Spinal cord (tissue), 10 donors: ENCODE data around the gene INSRR. TPM values are rescaled to one million over a fixed set of nuclear protein-coding genes. Genes with fewer than 3 reads are reported as not detected.

Source experiments
- DNase-seq, 6 donors: peaks; one replicate each; pipeline versions ENCODE4 v3.0.0 to v3.0.0-alpha.2; 2013 to 2015; ENCODE audit warnings: low spot score in 6 of 6, low read depth in 4 of 6
- H3K27ac ChIP-seq: one replicate; pipeline ENCODE4 v1.5.1; 2013; ENCODE audit warnings: low read depth, low read length, control low read depth
- H3K27me3 ChIP-seq: one replicate; pipeline ENCODE4 v1.6.1; 2013; ENCODE audit warnings: low read length; ENCODE audit not compliant: control insufficient read depth, insufficient read depth
- H3K36me3 ChIP-seq: one replicate; pipeline ENCODE4 v1.6.1; 2013; ENCODE audit warnings: low read length; ENCODE audit not compliant: control insufficient read depth, insufficient read depth
- H3K4me1 ChIP-seq: one replicate; pipeline ENCODE4 v1.6.1; 2013; ENCODE audit warnings: low read length; ENCODE audit not compliant: control insufficient read depth, insufficient read depth
- H3K4me3 ChIP-seq: one replicate; pipeline ENCODE4 v1.5.1; 2013; ENCODE audit warnings: low read depth, low read length, control low read depth
- H3K9me3 ChIP-seq: one replicate; pipeline ENCODE4 v1.6.1; 2013; ENCODE audit warnings: low read length; ENCODE audit not compliant: control insufficient read depth, insufficient read depth
- WGBS: methylation state at CpG from one replicate; pipeline ENCODE4 v1.1.5; 2013; ENCODE audit warnings: missing lambda C conversion rate; ENCODE audit not compliant: insufficient coverage; 5-methylcytosine and 5-hydroxymethylcytosine counted together
- polyA plus RNA-seq, 2 donors: library from polyadenylated mRNA; unstranded; fragments of 120-200 nt; gene quantifications; one replicate each; pipeline ENCODE4 v1.2.1, GENCODE V29; 2013; ENCODE audit not compliant: insufficient read length in 2 of 2
- total RNA-seq, 2 donors: library from RNA; depleted of rRNA in 1 of 2; stranded (reverse); fragments of 120-200 nt in 1 of 2; fragments of >200 nt in 1 of 2; gene quantifications; one replicate each; pipeline versions ENCODE4 v1.2.3 to v1.2.4, GENCODE V29; 2013 to 2014
- donor health status: healthy.

INSRR gene
- total and polyA plus RNA-seq, 4 donors: 0.40 to 5.2 (median 2.0) TPM

GRCh38 chr1:156856282-156856785 lies 2.6 kb downstream of the INSRR start:
- WGBS: 76% methylated on average over 3 of the region's 3 CpGs
- no peaks in the 10 kb centered on the region for H3K36me3 ChIP-seq
- no peak overlapping the region for H3K27ac ChIP-seq
- H3K27me3 ChIP-seq: peaks cover 54% of the 10 kb centered on the region
- peaks cover 40% of the 10 kb centered on the region for H3K4me1 ChIP-seq
- no peaks in the 10 kb centered on the region for H3K9me3 ChIP-seq
- no peak overlapping the region for H3K4me3 ChIP-seq
- no peak for DNase-seq

GRCh38 chr1:156854634-156855033 lies 4.3 kb downstream of the INSRR start:
- WGBS: 54% methylated on average over 3 of the region's 3 CpGs
- Histone ChIP-seq H3K9me3 (no peaks in the 10 kb centered on the region), H3K36me3 (no peaks in the 10 kb centered on the region), H3K4me3 (no peak overlapping the region), H3K27me3 (peaks cover 42% of the 10 kb centered on the region), H3K27ac (no peak overlapping the region), H3K4me1 (peaks cover 25% of the 10 kb centered on the region)
- no peak for DNase-seq

GRCh38 chr1:156853761-156854160 lies 5.2 kb downstream of the INSRR start:
- no peak overlapping the region for H3K4me3 ChIP-seq
- peaks cover 21% of the 10 kb centered on the region for H3K4me1 ChIP-seq
- DNase-seq: no peak
- H3K27me3 ChIP-seq: peaks cover 42% of the 10 kb centered on the region
- H3K9me3 ChIP-seq: no peaks in the 10 kb centered on the region
- no peaks in the 10 kb centered on the region for H3K36me3 ChIP-seq
- whole genome bisulfite sequencing: 92% methylated on average over 19 of the region's 19 CpGs
- H3K27ac ChIP-seq: no peak overlapping the region

- DNase-seq: peak in 2 of 6 donors; percentile 48 to 66
- WGBS: 39% methylated on average over 7 of the region's 9 CpGs
- no peaks in the 10 kb centered on the region for H3K36me3 ChIP-seq
- peaks cover 20% of the 10 kb centered on the region for H3K4me1 ChIP-seq
- no peaks in the 10 kb centered on the region for H3K9me3 ChIP-seq
- peaks cover 41% of the 10 kb centered on the region for H3K27me3 ChIP-seq
- H3K27ac ChIP-seq: no peak overlapping the region
- no peak overlapping the region for H3K4me3 ChIP-seq
These were observed 6.5 kb downstream of the INSRR start for GRCh38 chr1:156852418-156852874.

- no peaks in the 10 kb centered on the region for H3K36me3 ChIP-seq
- no peak overlapping the region for H3K27ac ChIP-seq
- H3K4me3 ChIP-seq: no peak overlapping the region
- DNase-seq: no peak
- H3K27me3 ChIP-seq: peaks cover 41% of the 10 kb centered on the region
- WGBS: 74% methylated on average over 12 of the region's 17 CpGs
- peaks cover 20% of the 10 kb centered on the region for H3K4me1 ChIP-seq
- H3K9me3 ChIP-seq: no peaks in the 10 kb centered on the region
These were observed 7.0 kb downstream of the INSRR start for GRCh38 chr1:156851779-156852417.

- Histone ChIP-seq H3K27ac (no peak overlapping the region), H3K36me3 (no peaks in the 10 kb centered on the region), H3K27me3 (peaks cover 61% of the 10 kb centered on the region), H3K4me3 (no peak overlapping the region), H3K4me1 (peaks cover 31% of the 10 kb centered on the region), H3K9me3 (no peaks in the 10 kb centered on the region)
- DNase-seq: no peak
- WGBS: 12% methylated on average over 20 of the region's 23 CpGs
These were observed 9.8 kb downstream of the INSRR start for GRCh38 chr1:156849151-156849496.

GRCh38 chr1:156848461-156849150 lies 10.3 kb downstream of the INSRR start:
- Histone ChIP-seq H3K36me3 (no peaks in the 10 kb centered on the region), H3K27ac (no peak overlapping the region), H3K4me1 (peaks cover 31% of the 10 kb centered on the region), H3K27me3 (peaks cover 66% of the 10 kb centered on the region), H3K4me3 (no peak overlapping the region), H3K9me3 (no peaks in the 10 kb centered on the region)
- WGBS: 4% methylated on average over 35 of the region's 36 CpGs
- no peak for DNase-seq

GRCh38 chr1:156847591-156848460 lies 11.1 kb downstream of the INSRR start:
- no peaks in the 10 kb centered on the region for H3K36me3 ChIP-seq
- no peaks in the 10 kb centered on the region for H3K9me3 ChIP-seq
- WGBS: 61% methylated on average over 7 of the region's 7 CpGs
- H3K4me1 ChIP-seq: peaks cover 31% of the 10 kb centered on the region
- peaks cover 73% of the 10 kb centered on the region for H3K27me3 ChIP-seq
- no peak overlapping the region for H3K27ac ChIP-seq
- H3K4me3 ChIP-seq: no peak overlapping the region
- no peak for DNase-seq

- DNase-seq: no peak
- H3K4me3 ChIP-seq: no peak overlapping the region
- no peaks in the 10 kb centered on the region for H3K9me3 ChIP-seq
- no peaks in the 10 kb centered on the region for H3K36me3 ChIP-seq
- 74% methylated on average over 2 of the region's 5 CpGs for WGBS
- peaks cover 78% of the 10 kb centered on the region for H3K27me3 ChIP-seq
- H3K4me1 ChIP-seq: peaks cover 21% of the 10 kb centered on the region
- no peak overlapping the region for H3K27ac ChIP-seq
These were observed 12.3 kb downstream of the INSRR start for GRCh38 chr1:156846643-156847042.
